Esophagus muscularis mucosa (tissue), 4 donors: ENCODE data around the gene TMOD1. TPM values are rescaled to one million over a fixed set of nuclear protein-coding genes. Genes with fewer than 3 reads are reported as not detected.

Experiments used
- DNase-seq: peaks from one replicate; pipeline ENCODE4 v3.0.0-alpha.2; 2017; ENCODE audit errors: extremely low spot score
- H3K27ac ChIP-seq, 4 donors: fragments of 200-600 bp; sonication (generic); replicated peaks in 1 of 4; 1 replicate in 3 of 4; 2 replicates in 1 of 4; pipeline ENCODE4 v1.5.1; 2016 to 2019; ENCODE audit warnings: mild to moderate bottlenecking in 1 of 4
- H3K27me3 ChIP-seq, 4 donors: fragments of 200-600 bp; sonication (generic); one replicate each; pipeline versions ENCODE4 v1.5.1 to v1.6.0; 2016 to 2019
- H3K36me3 ChIP-seq, 4 donors: fragments of 200-600 bp; sonication (generic); one replicate each; pipeline ENCODE4 v1.5.1; 2016 to 2019
- H3K4me1 ChIP-seq, 4 donors: fragments of 200-600 bp; sonication (generic); one replicate each; pipeline ENCODE4 v1.5.1; 2016 to 2019
- H3K4me3 ChIP-seq, 4 donors: fragments of 200-600 bp; sonication (generic); 1 replicate in 2 of 4; 2 replicates in 2 of 4; pipeline ENCODE4 v1.5.1; 2016 to 2019; ENCODE audit warnings: mild to moderate bottlenecking in 4 of 4, moderate library complexity in 1 of 4
- H3K9me3 ChIP-seq, 4 donors: fragments of 200-600 bp; sonication (generic); 1 replicate in 3 of 4; 2 replicates in 1 of 4; pipeline ENCODE4 v1.5.1; 2016 to 2019
- EP300 ChIP-seq: sonication (generic); formaldehyde crosslinking; IDR thresholded peaks from one replicate; pipeline ENCODE4 v1.6.1; 2017; ENCODE audit warnings: antibody characterized with exemption
- POLR2A ChIP-seq: fragments of 450-650 bp; IDR thresholded peaks from one replicate; pipeline ENCODE4 v1.6.1; 2017; ENCODE audit warnings: antibody characterized with exemption, moderate library complexity, mild to moderate bottlenecking, low read depth
- POLR2AphosphoS5 ChIP-seq, 2 donors: sonication (generic); formaldehyde crosslinking; IDR thresholded peaks; one replicate each; pipeline ENCODE4 v1.6.1; 2017; ENCODE audit warnings: antibody characterized with exemption in 2 of 2
- WGBS: methylation state at CpG from one replicate; pipeline ENCODE4 v1.1.5; 2018; 5-methylcytosine and 5-hydroxymethylcytosine counted together
- intact Hi-C: fragments of 100-400 bp; cut with DNase I; formaldehyde crosslinking; loops from one replicate; pipeline ENCODE4 v1.15.1; 2023
- total RNA-seq, 4 donors: library from RNA; depleted of rRNA; stranded (reverse); fragments of >200 nt; gene quantifications; one replicate each; pipeline versions ENCODE4 v1.1.0 to v1.2.1, GENCODE V29; 2016
- TF ChIP-seq, protein P1 (sequence below), 3 experiments: fragments of 200-600 bp in 2 of 3; fragments of 450-650 bp in 1 of 3; sonication (generic) in 2 of 3; IDR thresholded peaks; one replicate each; pipeline ENCODE4 v1.5.1; 2017 to 2019; ENCODE audit warnings: antibody characterized with exemption in 3 of 3, mild to moderate bottlenecking in 2 of 3, moderate library complexity in 1 of 3

The TMOD1 gene
- total RNA-seq, 4 donors from 2014 or later, result 68.4 to 97.6 (median 71.6) TPM

- no peak for DNase-seq
- H3K4me3 ChIP-seq, result no peak overlapping the region
- H3K4me1 ChIP-seq, result peaks cover 23 to 42% (median 35%) of the 10 kb centered on the region in 4 donors
- peaks cover 0 to 45% (median 23%) of the 10 kb centered on the region in 4 donors for H3K36me3 ChIP-seq
- no peak overlapping the region for H3K27ac ChIP-seq
- WGBS, result 84% methylated on average over 1 of the region's 1 CpG
- no peaks in the 10 kb centered on the region for H3K9me3 ChIP-seq
- intact Hi-C loops, result no loop called here
- TF ChIP-seq POLR2A, result no peak
- TF ChIP-seq POLR2AphosphoS5 (IDR thresholded peaks at IDR 0.05), result no peak
- TF ChIP-seq EP300, result no peak
- TF ChIP-seq, protein P1, sequence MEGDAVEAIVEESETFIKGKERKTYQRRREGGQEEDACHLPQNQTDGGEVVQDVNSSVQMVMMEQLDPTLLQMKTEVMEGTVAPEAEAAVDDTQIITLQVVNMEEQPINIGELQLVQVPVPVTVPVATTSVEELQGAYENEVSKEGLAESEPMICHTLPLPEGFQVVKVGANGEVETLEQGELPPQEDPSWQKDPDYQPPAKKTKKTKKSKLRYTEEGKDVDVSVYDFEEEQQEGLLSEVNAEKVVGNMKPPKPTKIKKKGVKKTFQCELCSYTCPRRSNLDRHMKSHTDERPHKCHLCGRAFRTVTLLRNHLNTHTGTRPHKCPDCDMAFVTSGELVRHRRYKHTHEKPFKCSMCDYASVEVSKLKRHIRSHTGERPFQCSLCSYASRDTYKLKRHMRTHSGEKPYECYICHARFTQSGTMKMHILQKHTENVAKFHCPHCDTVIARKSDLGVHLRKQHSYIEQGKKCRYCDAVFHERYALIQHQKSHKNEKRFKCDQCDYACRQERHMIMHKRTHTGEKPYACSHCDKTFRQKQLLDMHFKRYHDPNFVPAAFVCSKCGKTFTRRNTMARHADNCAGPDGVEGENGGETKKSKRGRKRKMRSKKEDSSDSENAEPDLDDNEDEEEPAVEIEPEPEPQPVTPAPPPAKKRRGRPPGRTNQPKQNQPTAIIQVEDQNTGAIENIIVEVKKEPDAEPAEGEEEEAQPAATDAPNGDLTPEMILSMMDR (IDR thresholded peaks at IDR 0.05), result no peak
- H3K27me3 ChIP-seq, result no peaks in the 10 kb centered on the region
Measured at GRCh38 chr9:97592126-97592525, 90.7 kb downstream of the TMOD1 start.

GRCh38 chr9:97593960-97594359 lies 92.5 kb downstream of the TMOD1 start:
- WGBS, result 83% methylated on average over 4 of the region's 4 CpGs
- Histone ChIP-seq H3K27me3 (no peaks in the 10 kb centered on the region), H3K27ac (peak overlapping the region; percentile 72 to 74 (median 72)), H3K36me3 (peaks cover 0 to 37% (median 24%) of the 10 kb centered on the region in 4 donors), H3K9me3 (no peaks in the 10 kb centered on the region), H3K4me1 (peaks cover 33 to 60% (median 53%) of the 10 kb centered on the region in 4 donors), H3K4me3 (no peak overlapping the region)
- intact Hi-C loops, result no loop called here
- no peak for DNase-seq
- TF ChIP-seq POLR2A, result no peak
- TF ChIP-seq, protein P1 (IDR thresholded peaks at IDR 0.05), result no peak

GRCh38 chr9:97594381-97594921 lies 93.0 kb downstream of the TMOD1 start:
- no peak overlapping the region for H3K4me3 ChIP-seq
- no peaks in the 10 kb centered on the region for H3K9me3 ChIP-seq
- H3K36me3 ChIP-seq, result peaks cover 0 to 39% (median 29%) of the 10 kb centered on the region in 4 donors
- DNase-seq, result peak; percentile 92
- peak overlapping the region; percentile 72 to 74 (median 72) for H3K27ac ChIP-seq
- WGBS, result 71% methylated on average over 11 of the region's 11 CpGs
- H3K27me3 ChIP-seq, result no peaks in the 10 kb centered on the region
- H3K4me1 ChIP-seq, result peaks cover 33 to 60% (median 54%) of the 10 kb centered on the region in 4 donors
- TF ChIP-seq EP300 (no peak), POLR2A (no peak), POLR2AphosphoS5 (IDR thresholded peaks at IDR 0.05) (peak; percentile 21 to 50)
- TF ChIP-seq, protein P1 (IDR thresholded peaks at IDR 0.05), result no peak
- intact Hi-C loops, result no loop called here

DNA sequence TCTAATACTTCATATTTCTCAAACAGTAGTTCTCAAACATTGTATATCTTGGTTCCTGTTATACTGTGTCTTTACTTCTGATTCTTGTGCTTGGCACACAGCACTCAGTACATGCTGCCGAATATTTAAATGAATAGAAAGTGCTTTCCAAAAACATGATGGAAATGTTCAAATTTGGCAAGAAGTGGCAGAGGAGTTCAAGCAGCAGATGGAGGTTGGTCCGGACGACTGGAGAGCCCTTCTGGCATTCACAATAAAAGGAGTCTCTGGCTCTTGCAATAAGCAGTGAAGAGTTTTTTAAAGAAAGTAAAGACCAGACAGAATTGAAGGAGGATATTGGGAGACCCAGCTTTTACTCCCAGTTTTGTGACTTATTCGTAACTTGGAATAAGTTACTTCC lies 95.4 kb downstream of the TMOD1 start:
- no peak for DNase-seq
- Histone ChIP-seq H3K4me1 (peaks cover 38 to 60% (median 54%) of the 10 kb centered on the region in 4 donors), H3K4me3 (no peak overlapping the region), H3K9me3 (no peaks in the 10 kb centered on the region), H3K27me3 (no peaks in the 10 kb centered on the region), H3K36me3 (peaks cover 16 to 53% (median 43%) of the 10 kb centered on the region in 4 donors), H3K27ac (peak overlapping the region; percentile 69 to 74 (median 72))
- WGBS, result 40% methylated on average over 4 of the region's 4 CpGs
- TF ChIP-seq POLR2AphosphoS5 (IDR thresholded peaks at IDR 0.05), result no peak
- TF ChIP-seq, protein P1 (IDR thresholded peaks at IDR 0.05), result no peak
- intact Hi-C loops, result loop anchor here (5.0 kb wide), 1 partner anchor 130 kb away; no protein-coding TSS in a partner anchor
